Right hindlimb (tissue), 1 donor: ENCODE data around the gene CNOT2.

Experiments
- DNase-seq: peaks from one replicate; pipeline ENCODE4 v3.0.0-alpha.2; 2018

CNOT2 gene

GRCh38 chr12:70309348-70309747, 66.1 kb downstream of the CNOT2 start:
- no peak for DNase-seq

- DNase-seq, result no peak
Measured at GRCh38 chr12:70314145-70314544, 70.9 kb downstream of the CNOT2 start.

- no peak for DNase-seq
Measured at GRCh38 chr12:70317781-70318180, 74.5 kb downstream of the CNOT2 start.

- DNase-seq, result no peak
Measured at GRCh38 chr12:70319605-70320004, 76.4 kb downstream of the CNOT2 start.

- no peak for DNase-seq
Measured at GRCh38 chr12:70321191-70321590, 78.0 kb downstream of the CNOT2 start.

GRCh38 chr12:70327541-70327940, 84.3 kb downstream of the CNOT2 start:
- DNase-seq, result no peak

GRCh38 chr12:70329728-70330127, 86.5 kb downstream of the CNOT2 start:
- DNase-seq, result no peak

- DNase-seq, result no peak
Measured at GRCh38 chr12:70330158-70330557, 86.9 kb downstream of the CNOT2 start.

GRCh38 chr12:70332236-70332635, 89.0 kb downstream of the CNOT2 start:
- no peak for DNase-seq

- no peak for DNase-seq
Measured at GRCh38 chr12:70334742-70335141, 91.5 kb downstream of the CNOT2 start.

GRCh38 chr12:70338531-70338930, 95.3 kb downstream of the CNOT2 start:
- DNase-seq, result no peak

GRCh38 chr12:70351076-70351475, 107.8 kb downstream of the CNOT2 start:
- DNase-seq, result no peak

- DNase-seq, result no peak
Measured at GRCh38 chr12:70353780-70354660, 110.8 kb downstream of the CNOT2 start.

GRCh38 chr12:70354787-70355186, 111.6 kb downstream of the CNOT2 start:
- DNase-seq, result no peak

- no peak for DNase-seq
Measured at GRCh38 chr12:70355972-70356371, 112.7 kb downstream of the CNOT2 start.

- no peak for DNase-seq
Measured at GRCh38 chr12:70359458-70360197, 116.4 kb downstream of the CNOT2 start.

GRCh38 chr12:70360218-70360617, 117.0 kb downstream of the CNOT2 start:
- no peak for DNase-seq

GRCh38 chr12:70364695-70365397, 121.6 kb downstream of the CNOT2 start:
- no peak for DNase-seq

GRCh38 chr12:70365398-70365647, 122.1 kb downstream of the CNOT2 start:
- DNase-seq, result no peak

- DNase-seq, result peak; percentile 87
Measured at GRCh38 chr12:70365648-70366518, 122.7 kb downstream of the CNOT2 start, which contains the start of gene KCNMB4. KCNMB4 (plus strand) TSS chr12:70366290; CDS start chr12:70366735, 445 bp downstream.

GRCh38 chr12:70366581-70367257, 123.5 kb downstream of the CNOT2 start:
- peak; percentile 67 for DNase-seq
